HEK293 (cell line): ENCODE measurements around the gene NUMB.
A peak's percentile ranks its signal among the peaks of the same experiment; 100 is the strongest.

Experiments used
- AEBP2 ChIP-seq: fragments of 450-650 bp; formaldehyde crosslinking; IDR thresholded peaks from 2 replicates; pipeline ENCODE4 v1.5.1; 2016; ENCODE audit warnings: missing biosample characterization, missing genetic modification characterization, borderline replicate concordance
- ELK4 ChIP-seq: IDR thresholded peaks from 2 replicates; pipeline ENCODE4 v1.6.1; 2011; ENCODE audit warnings: mild to moderate bottlenecking, low read depth, low read length, borderline replicate concordance
- GFI1B ChIP-seq: fragments of 450-650 bp; formaldehyde crosslinking; IDR thresholded peaks from 2 replicates; pipeline ENCODE4 v1.5.1; 2016; ENCODE audit warnings: missing biosample characterization, missing genetic modification characterization
- KLF1 ChIP-seq: fragments of 450-650 bp; formaldehyde crosslinking; IDR thresholded peaks from 2 replicates; pipeline ENCODE4 v1.5.1; 2016; ENCODE audit warnings: missing biosample characterization, missing genetic modification characterization
- KLF7 ChIP-seq: fragments of 450-650 bp; formaldehyde crosslinking; IDR thresholded peaks from 2 replicates; pipeline ENCODE4 v1.5.1; 2016; ENCODE audit warnings: missing biosample characterization, missing genetic modification characterization, borderline replicate concordance
- PATZ1 ChIP-seq: fragments of 450-650 bp; formaldehyde crosslinking; IDR thresholded peaks from 2 replicates; pipeline ENCODE4 v1.5.1; 2016; ENCODE audit warnings: missing biosample characterization, missing genetic modification characterization
- SP3 ChIP-seq: fragments of 450-650 bp; formaldehyde crosslinking; IDR thresholded peaks from 2 replicates; pipeline ENCODE4 v1.5.1; 2016; ENCODE audit warnings: missing biosample characterization, missing genetic modification characterization
- SP7 ChIP-seq: fragments of 450-650 bp; formaldehyde crosslinking; IDR thresholded peaks from 2 replicates; pipeline ENCODE4 v1.5.1; 2016; ENCODE audit warnings: missing biosample characterization, missing genetic modification characterization
- ZBTB7A ChIP-seq: fragments of 450-650 bp; formaldehyde crosslinking; IDR thresholded peaks from 2 replicates; pipeline ENCODE4 v1.5.1; 2016; ENCODE audit warnings: low read depth, missing biosample characterization, missing genetic modification characterization
- ZNF132 ChIP-seq: fragments of 450-650 bp; formaldehyde crosslinking; IDR thresholded peaks from 2 replicates; pipeline ENCODE4 v1.5.1; 2017; ENCODE audit warnings: missing biosample characterization, missing genetic modification characterization, borderline replicate concordance
- ZNF140 ChIP-seq: fragments of 450-650 bp; formaldehyde crosslinking; IDR thresholded peaks from 2 replicates; pipeline ENCODE4 v1.5.1; 2016; ENCODE audit warnings: missing biosample characterization, missing genetic modification characterization
- ZNF146 ChIP-seq: fragments of 450-650 bp; formaldehyde crosslinking; IDR thresholded peaks from 2 replicates; pipeline ENCODE4 v1.5.1; 2016; ENCODE audit warnings: missing biosample characterization, missing genetic modification characterization
- ZNF155 ChIP-seq: fragments of 450-650 bp; formaldehyde crosslinking; IDR thresholded peaks from 2 replicates; pipeline ENCODE4 v1.5.1; 2016; ENCODE audit warnings: missing biosample characterization, missing genetic modification characterization
- ZNF18 ChIP-seq: fragments of 450-650 bp; formaldehyde crosslinking; IDR thresholded peaks from 2 replicates; pipeline ENCODE4 v1.5.1; 2016; ENCODE audit warnings: missing biosample characterization, missing genetic modification characterization
- ZNF184 ChIP-seq: fragments of 450-650 bp; IDR thresholded peaks from 2 replicates; pipeline ENCODE4 v1.5.1; 2018; ENCODE audit warnings: missing biosample characterization, mild to moderate bottlenecking, missing genetic modification characterization
- ZNF248 ChIP-seq: fragments of 450-650 bp; formaldehyde crosslinking; IDR thresholded peaks from 2 replicates; pipeline ENCODE4 v1.5.1; 2017; ENCODE audit warnings: missing biosample characterization, missing genetic modification characterization
- ZNF266 ChIP-seq: fragments of 450-650 bp; formaldehyde crosslinking; IDR thresholded peaks from 2 replicates; pipeline ENCODE4 v1.5.1; 2016; ENCODE audit warnings: missing biosample characterization, missing genetic modification characterization, low read depth
- ZNF341 ChIP-seq: fragments of 450-650 bp; formaldehyde crosslinking; IDR thresholded peaks from 2 replicates; pipeline ENCODE4; 2016; ENCODE audit warnings: low read depth, missing biosample characterization, missing genetic modification characterization
- ZNF354C ChIP-seq: fragments of 450-650 bp; formaldehyde crosslinking; IDR thresholded peaks from 2 replicates; pipeline ENCODE4 v1.5.1; 2016; ENCODE audit warnings: missing biosample characterization, missing genetic modification characterization, low read depth, borderline replicate concordance
- ZNF394 ChIP-seq: fragments of 450-650 bp; formaldehyde crosslinking; IDR thresholded peaks from 2 replicates; pipeline ENCODE4 v1.5.1; 2016; ENCODE audit warnings: missing biosample characterization, missing genetic modification characterization, mild to moderate bottlenecking, moderate library complexity, borderline replicate concordance
- ZNF426 ChIP-seq: fragments of 450-650 bp; formaldehyde crosslinking; IDR thresholded peaks from 2 replicates; pipeline ENCODE4 v1.5.1; 2017; ENCODE audit warnings: missing biosample characterization, missing genetic modification characterization, mild to moderate bottlenecking, inconsistent platforms, moderate library complexity
- ZNF433 ChIP-seq: fragments of 450-650 bp; formaldehyde crosslinking; IDR thresholded peaks from 2 replicates; pipeline ENCODE4 v1.5.1; 2016; ENCODE audit warnings: missing biosample characterization, missing genetic modification characterization, low read depth
- ZNF48 ChIP-seq: fragments of 450-650 bp; formaldehyde crosslinking; IDR thresholded peaks from 2 replicates; pipeline ENCODE4 v1.5.1; 2016; ENCODE audit warnings: missing biosample characterization, missing genetic modification characterization
- ZNF514 ChIP-seq: fragments of 450-650 bp; formaldehyde crosslinking; IDR thresholded peaks from 2 replicates; pipeline ENCODE4 v1.5.1; 2016; ENCODE audit warnings: missing biosample characterization, missing genetic modification characterization
- ZNF521 ChIP-seq: fragments of 450-650 bp; formaldehyde crosslinking; IDR thresholded peaks from 2 replicates; pipeline ENCODE4 v1.5.1; 2017; ENCODE audit warnings: missing biosample characterization, mild to moderate bottlenecking, missing genetic modification characterization
- ZNF544 ChIP-seq: fragments of 450-650 bp; formaldehyde crosslinking; IDR thresholded peaks from 2 replicates; pipeline ENCODE4 v1.5.0; 2017; ENCODE audit warnings: missing biosample characterization, missing genetic modification characterization
- ZNF555 ChIP-seq: fragments of 450-650 bp; formaldehyde crosslinking; conservative IDR thresholded peaks from 2 replicates; pipeline ENCODE4 v1.5.1; 2017; ENCODE audit warnings: missing biosample characterization, mild to moderate bottlenecking, missing genetic modification characterization, inconsistent platforms
- ZNF600 ChIP-seq: fragments of 450-650 bp; formaldehyde crosslinking; IDR thresholded peaks from 2 replicates; pipeline ENCODE4 v1.5.1; 2016; ENCODE audit warnings: missing biosample characterization, missing genetic modification characterization
- ZNF623 ChIP-seq: fragments of 450-650 bp; formaldehyde crosslinking; IDR thresholded peaks from 2 replicates; pipeline ENCODE4 v1.5.1; 2016; ENCODE audit warnings: missing biosample characterization, missing genetic modification characterization
- ZNF660 ChIP-seq: fragments of 450-650 bp; IDR thresholded peaks from 2 replicates; pipeline ENCODE4 v1.5.1; 2018; ENCODE audit warnings: missing biosample characterization, mild to moderate bottlenecking, missing genetic modification characterization
- ZNF768 ChIP-seq: fragments of 450-650 bp; formaldehyde crosslinking; IDR thresholded peaks from 2 replicates; pipeline ENCODE4 v1.5.1; 2018; ENCODE audit warnings: missing biosample characterization, mild to moderate bottlenecking, missing genetic modification characterization
- TF ChIP-seq, protein P1 (sequence below): fragments of 450-650 bp; formaldehyde crosslinking; IDR thresholded peaks from 2 replicates; pipeline ENCODE4 v1.5.1; 2016; ENCODE audit warnings: missing biosample characterization, missing genetic modification characterization

Gene NUMB

DNA sequence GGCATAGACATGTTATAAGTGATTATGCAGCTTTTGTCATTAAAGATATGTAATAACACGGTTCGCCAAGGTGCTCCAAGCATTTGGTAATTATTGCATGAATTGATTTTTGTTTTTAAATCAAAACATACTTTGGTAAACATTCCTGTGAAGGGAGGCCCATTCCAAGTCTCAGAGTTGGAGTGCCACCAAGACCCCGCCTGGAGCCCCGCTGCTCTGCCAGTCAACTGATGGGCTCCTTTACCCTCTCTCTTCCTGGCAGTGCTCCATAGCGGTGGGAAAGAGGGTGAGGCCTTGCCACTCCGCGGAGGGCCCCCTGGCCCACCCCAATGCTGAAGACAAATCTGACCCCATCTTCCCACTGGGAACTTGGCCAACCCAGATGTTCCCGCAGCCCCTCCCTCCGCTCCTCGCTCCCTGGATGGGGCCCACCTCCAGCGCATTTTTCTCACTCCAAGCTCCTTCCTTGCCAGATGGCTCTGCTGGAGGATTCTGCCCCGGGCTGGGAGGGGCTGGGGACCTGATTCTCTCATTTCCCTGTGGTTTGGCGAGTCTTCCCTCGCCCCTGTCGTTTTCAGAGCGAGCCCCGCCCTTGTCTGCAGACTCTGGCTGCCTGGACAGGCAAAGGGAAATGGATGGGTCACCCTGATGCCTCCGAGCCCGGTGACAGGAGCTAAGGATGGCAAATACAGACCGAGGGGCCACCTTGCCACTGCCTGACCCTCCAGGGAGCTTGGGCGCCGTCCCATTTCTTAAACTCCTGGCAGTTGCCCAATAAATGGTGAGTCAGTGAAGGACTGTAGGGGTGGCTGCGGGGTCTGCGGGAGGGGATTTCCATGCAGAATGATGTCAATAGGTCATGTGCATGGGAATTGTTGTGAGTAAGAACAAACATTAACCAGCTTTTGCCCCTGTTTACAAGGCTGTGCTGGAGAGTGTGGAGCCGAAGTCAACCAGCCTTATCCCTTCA lies 230.2 kb downstream of the NUMB start (continued):
- TF ChIP-seq ZNF623 (tag by site-specific recombination) (no peak), ZBTB7A (tag by site-specific recombination) (no peak), ZNF354C (tag by site-specific recombination) (no peak), ZNF146 (no peak), ZNF341 (0 out of 2 replicates have a peak, but pooled peaks have one; percentile 26), ZNF600 (tag by site-specific recombination) (no peak), KLF1 (tag by site-specific recombination) (no peak), ZNF184 (tag by site-specific recombination) (no peak), ZNF514 (tag by site-specific recombination) (no peak), ZNF521 (tag by site-specific recombination) (no peak), ZNF394 (tag by site-specific recombination) (no peak), ELK4 (no peak), ZNF132 (tag by site-specific recombination) (no peak), ZNF433 (no peak), ZNF155 (tag by site-specific recombination) (no peak), ZNF768 (tag by site-specific recombination) (no peak), ZNF266 (no peak), ZNF248 (tag by site-specific recombination) (no peak), GFI1B (tag by site-specific recombination) (no peak), ZNF544 (tag by site-specific recombination) (no peak), AEBP2 (tag by site-specific recombination) (no peak), ZNF555 (no peak), ZNF18 (tag by site-specific recombination) (no peak), ZNF48 (no peak), ZNF140 (tag by site-specific recombination) (no peak), ZNF426 (tag by site-specific recombination) (no peak), KLF7 (tag by site-specific recombination) (no peak), ZNF660 (peak; percentile 58; the same call in 1 of the 2 replicates), PATZ1 (tag by site-specific recombination) (peak; percentile 44; the same call in 1 of the 2 replicates), SP7 (0 out of 2 replicates have a peak, but pooled peaks have one; percentile 20), SP3 (tag by site-specific recombination) (no peak)
- TF ChIP-seq, protein P1, sequence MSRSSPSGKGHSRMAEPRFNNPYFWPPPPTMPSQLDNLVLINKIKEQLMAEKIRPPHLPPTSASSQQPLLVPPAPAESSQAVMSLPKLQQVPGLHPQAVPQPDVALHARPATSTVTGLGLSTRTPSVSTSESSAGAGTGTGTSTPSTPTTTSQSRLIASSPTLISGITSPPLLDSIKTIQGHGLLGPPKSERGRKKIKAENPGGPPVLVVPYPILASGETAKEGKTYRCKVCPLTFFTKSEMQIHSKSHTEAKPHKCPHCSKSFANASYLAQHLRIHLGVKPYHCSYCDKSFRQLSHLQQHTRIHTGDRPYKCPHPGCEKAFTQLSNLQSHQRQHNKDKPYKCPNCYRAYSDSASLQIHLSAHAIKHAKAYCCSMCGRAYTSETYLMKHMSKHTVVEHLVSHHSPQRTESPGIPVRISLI (tag by site-specific recombination) = no peak
